ENCODE results near the gene RNF225.

RNF225 gene

DNA sequence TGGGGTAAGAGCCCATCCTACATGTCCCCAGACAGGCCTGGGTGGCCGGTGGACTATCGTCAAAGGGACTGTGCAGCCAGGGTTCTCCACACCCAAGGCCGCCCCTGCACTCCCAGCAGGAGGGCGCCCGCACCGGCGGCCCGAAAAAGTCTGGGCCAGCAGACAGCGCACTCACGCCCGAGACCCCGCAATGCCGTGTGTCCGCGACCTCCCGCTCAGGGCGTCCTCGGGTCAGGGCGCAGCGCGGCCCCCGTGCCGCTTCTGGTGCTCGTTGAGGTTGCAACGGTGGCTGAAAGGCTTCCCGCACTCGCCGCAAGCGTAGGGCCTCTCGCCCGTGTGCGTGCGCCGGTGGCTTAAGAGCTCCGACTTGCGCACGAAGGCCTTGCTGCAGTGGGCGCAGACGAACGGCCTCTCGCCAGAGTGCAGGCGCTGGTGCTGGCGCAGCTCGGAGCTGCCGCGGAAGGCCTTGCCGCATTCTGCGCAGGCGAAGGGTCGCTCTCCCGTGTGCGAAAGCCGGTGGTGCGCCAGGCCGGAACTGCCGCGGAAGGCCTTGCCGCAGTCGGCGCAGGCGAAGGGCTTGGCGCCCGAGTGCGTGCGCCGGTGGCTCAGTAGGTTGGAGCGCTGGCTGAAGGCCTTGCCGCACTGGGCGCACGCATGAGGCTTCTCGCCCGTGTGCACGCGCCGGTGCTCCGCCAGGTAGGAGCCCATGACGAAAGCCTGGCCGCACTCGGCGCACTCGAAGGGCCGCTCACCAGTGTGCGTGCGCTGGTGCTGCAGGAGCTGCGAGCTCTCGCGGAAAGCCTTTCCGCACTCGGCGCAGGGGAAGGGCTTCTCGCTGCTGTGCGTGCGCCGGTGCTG is 39.3 kb upstream of the RNF225 start:
- TF ChIP-seq, protein P1, sequence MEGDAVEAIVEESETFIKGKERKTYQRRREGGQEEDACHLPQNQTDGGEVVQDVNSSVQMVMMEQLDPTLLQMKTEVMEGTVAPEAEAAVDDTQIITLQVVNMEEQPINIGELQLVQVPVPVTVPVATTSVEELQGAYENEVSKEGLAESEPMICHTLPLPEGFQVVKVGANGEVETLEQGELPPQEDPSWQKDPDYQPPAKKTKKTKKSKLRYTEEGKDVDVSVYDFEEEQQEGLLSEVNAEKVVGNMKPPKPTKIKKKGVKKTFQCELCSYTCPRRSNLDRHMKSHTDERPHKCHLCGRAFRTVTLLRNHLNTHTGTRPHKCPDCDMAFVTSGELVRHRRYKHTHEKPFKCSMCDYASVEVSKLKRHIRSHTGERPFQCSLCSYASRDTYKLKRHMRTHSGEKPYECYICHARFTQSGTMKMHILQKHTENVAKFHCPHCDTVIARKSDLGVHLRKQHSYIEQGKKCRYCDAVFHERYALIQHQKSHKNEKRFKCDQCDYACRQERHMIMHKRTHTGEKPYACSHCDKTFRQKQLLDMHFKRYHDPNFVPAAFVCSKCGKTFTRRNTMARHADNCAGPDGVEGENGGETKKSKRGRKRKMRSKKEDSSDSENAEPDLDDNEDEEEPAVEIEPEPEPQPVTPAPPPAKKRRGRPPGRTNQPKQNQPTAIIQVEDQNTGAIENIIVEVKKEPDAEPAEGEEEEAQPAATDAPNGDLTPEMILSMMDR (IDR thresholded peaks at IDR 0.05; ENCODE audit: borderline replicate concordance, insufficient read depth, low read depth, low read length): no peak
- H3K4me3 ChIP-seq (ENCODE audit: low read depth, low read length): no peak overlapping the region

DNA sequence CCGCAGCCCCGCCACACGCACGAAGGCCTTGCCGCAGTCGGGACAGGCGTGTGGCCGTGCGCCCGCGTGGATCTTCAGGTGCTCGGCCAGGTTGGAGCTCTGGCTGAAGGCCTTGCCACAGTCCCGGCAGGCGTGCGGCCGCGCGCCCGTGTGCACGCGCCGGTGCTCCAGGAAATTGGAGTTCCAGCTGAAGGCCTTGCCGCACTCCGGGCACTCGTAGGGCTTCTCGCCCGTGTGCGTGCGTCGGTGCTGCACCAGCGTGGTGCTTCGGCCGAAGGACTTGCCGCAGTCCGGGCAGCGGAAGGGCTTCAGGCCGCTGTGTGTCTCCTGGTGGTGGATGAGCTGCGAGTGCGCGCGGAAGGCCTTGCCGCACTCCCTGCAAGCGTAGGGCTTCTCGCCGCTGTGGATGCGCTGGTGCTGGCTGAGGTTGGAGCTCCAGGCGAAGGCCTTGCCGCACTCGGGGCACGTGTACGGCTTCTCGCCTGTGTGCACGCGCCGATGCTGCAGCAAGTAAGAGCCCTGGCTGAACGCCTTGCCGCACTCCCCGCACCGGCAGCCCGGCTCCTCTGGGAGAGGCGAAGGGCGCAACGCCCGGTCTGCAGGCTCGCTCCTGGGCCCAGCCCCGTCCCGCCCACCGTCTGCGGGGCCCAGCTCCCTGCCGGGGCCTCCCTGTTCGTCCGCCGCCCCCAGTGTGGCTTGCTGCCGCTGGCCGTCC is 38.5 kb upstream of the RNF225 start:
- TF ChIP-seq, protein P1 (IDR thresholded peaks at IDR 0.05; ENCODE audit: borderline replicate concordance, insufficient read depth, low read depth, low read length): no peak
- no peak overlapping the region for H3K4me3 ChIP-seq (ENCODE audit: low read depth, low read length)

DNA sequence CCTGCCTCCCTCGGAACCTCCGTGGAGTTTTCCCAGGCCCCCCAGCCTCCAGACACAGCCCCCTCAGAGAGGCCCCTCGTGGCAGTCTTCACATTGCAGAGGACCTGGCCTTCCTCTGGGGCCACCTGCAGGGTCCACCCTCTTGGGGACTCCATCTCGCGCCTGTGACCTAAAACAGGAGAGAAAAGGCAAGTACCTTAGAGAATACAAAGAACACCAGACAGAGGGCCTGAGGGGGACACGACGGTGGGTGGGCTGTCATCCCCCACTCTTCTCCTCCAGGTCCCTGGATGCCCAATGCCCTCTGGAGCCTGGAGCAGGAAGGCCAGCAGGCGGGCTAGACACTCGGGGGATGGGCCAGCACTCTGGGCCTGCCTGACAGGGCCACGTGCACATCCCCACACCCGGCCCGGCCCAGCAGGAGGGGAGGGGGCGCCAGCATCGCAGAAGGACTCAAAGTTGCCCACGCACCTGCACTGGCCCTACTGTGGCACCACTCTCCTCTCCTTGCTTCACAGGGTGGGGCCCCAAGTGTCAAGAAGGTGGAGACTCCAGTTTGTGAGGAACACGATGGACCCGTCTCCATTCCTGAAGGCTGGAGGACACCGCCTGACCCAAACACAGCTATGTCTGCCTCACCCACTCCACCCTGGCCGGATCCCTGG is 37.8 kb upstream of the RNF225 start:
- TF ChIP-seq, protein P1 (IDR thresholded peaks at IDR 0.05; ENCODE audit: borderline replicate concordance, insufficient read depth, low read depth, low read length): no peak
- no peak overlapping the region for H3K4me3 ChIP-seq (ENCODE audit: low read depth, low read length)

DNA sequence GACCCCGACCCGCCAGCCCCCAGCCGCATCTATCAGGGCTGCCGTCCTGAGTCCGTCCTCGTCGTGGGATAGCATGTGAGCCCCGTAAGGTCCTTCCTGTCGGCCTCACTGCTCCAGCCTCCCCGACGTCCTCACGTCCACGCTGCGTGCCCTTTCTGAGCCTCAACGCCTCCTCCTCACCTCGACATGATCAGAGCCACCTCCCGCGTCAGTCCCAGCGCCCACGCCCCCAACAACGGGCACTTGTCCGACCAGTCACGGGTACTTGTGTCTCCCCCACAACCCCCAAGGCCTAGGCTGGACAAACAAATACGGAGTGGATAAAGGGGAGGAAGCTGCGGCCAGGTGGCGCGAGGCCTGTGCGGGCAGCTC is 33.6 kb upstream of the RNF225 start:
- TF ChIP-seq, protein P1 (IDR thresholded peaks at IDR 0.05; ENCODE audit: borderline replicate concordance, insufficient read depth, low read depth, low read length): no peak
- peak overlapping the region; percentile 68 for H3K4me3 ChIP-seq (ENCODE audit: low read depth, low read length)

DNA sequence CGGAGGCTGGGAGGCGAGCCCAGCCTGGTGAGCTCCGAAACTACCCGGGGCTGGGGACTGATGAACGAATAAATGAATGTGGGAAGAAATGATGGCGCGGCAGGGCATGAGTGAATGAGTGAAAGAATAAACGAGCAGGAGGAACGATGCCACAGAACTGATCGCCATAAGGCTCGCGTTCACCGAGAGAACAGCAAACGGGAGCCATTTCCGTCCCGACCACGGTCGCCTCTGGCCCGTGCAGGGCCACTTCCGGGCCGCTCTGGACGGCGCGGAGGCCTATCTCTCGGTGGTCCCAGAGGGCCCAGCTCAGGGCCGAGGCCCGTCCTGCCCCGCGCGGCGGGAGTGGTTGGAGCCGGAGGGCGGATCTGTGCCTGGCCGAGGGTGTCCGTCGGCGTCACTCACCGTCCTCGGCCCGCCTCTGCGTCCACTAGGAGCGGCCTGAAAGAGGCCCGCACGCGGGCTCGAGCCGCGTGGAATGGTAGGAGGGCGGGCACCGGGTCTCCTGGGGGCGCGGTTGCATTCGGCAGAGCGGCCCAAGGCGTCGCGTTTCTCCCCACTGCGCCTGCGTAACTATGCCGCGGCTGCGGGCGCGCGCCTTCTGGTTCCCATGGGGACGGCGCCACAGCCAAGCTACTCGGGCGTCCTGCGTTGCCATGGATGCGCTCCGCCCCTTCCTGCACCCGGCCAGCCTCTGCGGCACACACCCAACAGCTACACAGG is 33.0 kb upstream of the RNF225 start, which contains the start of gene ZNF497:
Gene ZNF497 (minus strand): TSS at position 480 of the 723 bp plus-strand sequence. CDS start 5,116 bp downstream, outside the sequence.
- peak within 1 kb of the TSS; percentile 68 for H3K4me3 ChIP-seq (ENCODE audit: low read depth, low read length)
- TF ChIP-seq, protein P1 (IDR thresholded peaks at IDR 0.05; ENCODE audit: borderline replicate concordance, insufficient read depth, low read depth, low read length): no peak

DNA sequence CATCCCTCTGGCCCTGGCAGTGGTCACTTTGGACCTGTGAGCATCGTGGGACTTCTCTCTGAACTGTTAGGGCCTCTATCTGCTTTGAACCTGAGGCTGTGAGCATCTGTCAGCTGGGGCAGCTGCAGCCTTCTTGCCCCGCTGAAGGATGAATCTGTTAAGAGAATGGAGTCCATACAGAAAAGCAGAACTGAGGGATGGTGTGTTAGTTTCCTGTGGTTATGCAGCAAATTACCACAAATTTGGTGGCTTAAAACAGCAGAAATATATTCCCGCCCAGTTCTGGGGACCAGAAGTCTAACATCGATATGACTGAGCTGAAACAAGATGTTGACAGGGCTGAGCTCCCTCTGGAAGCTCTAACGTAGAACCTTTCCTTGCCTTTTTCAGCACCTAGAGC is 31.3 kb upstream of the RNF225 start:
- TF ChIP-seq, protein P1 (IDR thresholded peaks at IDR 0.05; ENCODE audit: borderline replicate concordance, insufficient read depth, low read depth, low read length): no peak
- no peak overlapping the region for H3K4me3 ChIP-seq (ENCODE audit: low read depth, low read length)

Data from GM12875 (cell line).